ENCODE measurements around the gene ASIC1.

GRCh38 chr12:50052544-50052943 lies 4.9 kb upstream of the ASIC1 start:
- TF ChIP-seq CTCF (conservative IDR thresholded peaks at IDR 0.05; ENCODE audit: low read depth, low read length) (no peak), EZH2 (IDR thresholded peaks at IDR 0.05; ENCODE audit: low read length, unreplicated experiment) (no peak)

All from PC-3 (cell line).